GM23338 (cell line): ENCODE results near the gene TRIOBP. TPM values are rescaled to one million over a fixed set of nuclear protein-coding genes. Genes with fewer than 3 reads are reported as not detected.

ENCODE experiments used
- ATAC-seq: fragments of 200-7000 bp; cut with Tn5 transposase; 3 replicates; pipeline ENCODE4 v1.9.1; 2020
- DNase-seq: peaks from one replicate; pipeline ENCODE4 v3.0.0-alpha.2; 2015; ENCODE audit warnings: low spot score
- H2AFZ ChIP-seq: fragments of 200-600 bp; sonication (generic); 2 replicates; pipeline ENCODE4 v1.8.0; 2016; ENCODE audit warnings: antibody characterized with exemption, mild to moderate bottlenecking, moderate library complexity
- H3F3A ChIP-seq: fragments of 200-600 bp; sonication (generic); replicated peaks from 2 replicates; pipeline ENCODE4 v1.8.0; 2017; ENCODE audit warnings: antibody characterized with exemption, mixed run types, low read depth
- H3K27ac ChIP-seq: fragments of 200-600 bp; sonication (generic); 2 replicates; pipeline ENCODE4 v1.6.1; 2016; ENCODE audit warnings: low read depth
- H3K27me3 ChIP-seq: fragments of 200-600 bp; sonication (generic); 2 replicates; pipeline ENCODE4 v1.8.0; 2016; ENCODE audit warnings: mild to moderate bottlenecking, mixed run types, moderate library complexity; ENCODE audit not compliant: insufficient read depth
- H3K36me3 ChIP-seq: fragments of 200-600 bp; sonication (generic); 2 replicates; pipeline ENCODE4 v1.8.0; 2016; ENCODE audit warnings: mild to moderate bottlenecking; ENCODE audit not compliant: insufficient read depth
- H3K4me1 ChIP-seq: fragments of 200-600 bp; sonication (generic); 2 replicates; pipeline ENCODE4 v1.8.0; 2016; ENCODE audit warnings: mild to moderate bottlenecking, moderate library complexity; ENCODE audit not compliant: insufficient read depth
- H3K4me2 ChIP-seq: fragments of 200-600 bp; sonication (generic); 2 replicates; pipeline ENCODE4 v1.7.1; 2017; ENCODE audit warnings: mixed run types
- H3K4me3 ChIP-seq: fragments of 200-600 bp; sonication (generic); 2 replicates; pipeline ENCODE4 v1.6.1; 2016; ENCODE audit warnings: mixed run types
- H3K79me2 ChIP-seq: fragments of 200-600 bp; sonication (generic); replicated peaks from 2 replicates; pipeline ENCODE4 v1.8.0; 2017; ENCODE audit warnings: mild to moderate bottlenecking; ENCODE audit not compliant: insufficient read depth
- H3K9me2 ChIP-seq: fragments of 200-600 bp; sonication (generic); 2 replicates; pipeline ENCODE4 v1.8.0; 2017; ENCODE audit not compliant: insufficient read depth
- H4K20me1 ChIP-seq: fragments of 200-600 bp; sonication (generic); replicated peaks from 2 replicates; pipeline ENCODE4 v1.8.0; 2017; ENCODE audit warnings: mild to moderate bottlenecking; ENCODE audit not compliant: insufficient read depth
- H3K27ac Mint-ChIP-seq: 2 replicates; pipeline ENCODE4 v1.8.0; 2020; ENCODE audit warnings: inconsistent platforms, mild to moderate bottlenecking, moderate library complexity, mixed read lengths
- H3K27me3 Mint-ChIP-seq: 3 replicates; pipeline ENCODE4 v1.8.0; 2022; ENCODE audit warnings: low read depth, mild to moderate bottlenecking, moderate library complexity, mixed read lengths, inconsistent platforms; ENCODE audit not compliant: insufficient read depth, poor library complexity
- H3K36me3 Mint-ChIP-seq: 3 replicates; pipeline ENCODE4 v1.8.0; 2021; ENCODE audit warnings: low read depth, mild to moderate bottlenecking, inconsistent platforms, moderate library complexity, mixed read lengths
- H3K4me1 Mint-ChIP-seq: 3 replicates; pipeline ENCODE4 v1.8.0; 2020; ENCODE audit warnings: mild to moderate bottlenecking, inconsistent platforms, mixed read lengths
- H3K4me3 Mint-ChIP-seq: 3 replicates; pipeline ENCODE4 v1.8.0; 2021; ENCODE audit warnings: moderate library complexity, mild to moderate bottlenecking, inconsistent platforms, mixed read lengths
- H3K9me3 Mint-ChIP-seq: 3 replicates; pipeline ENCODE4 v1.8.0; 2020; ENCODE audit warnings: moderate library complexity, mild to moderate bottlenecking, inconsistent platforms, mixed read lengths
- CTCF ChIP-seq, 2 experiments: fragments of 200-600 bp in 1 of 2; sonication (generic) in 1 of 2; conservative IDR thresholded peaks; 2 replicates each; pipeline versions ENCODE4 v1.5.1 to v1.6.1; 2016 to 2017; ENCODE audit warnings: antibody characterized with exemption in 2 of 2, low read depth in 2 of 2, mild to moderate bottlenecking in 2 of 2, moderate library complexity in 1 of 2
- ETS1 ChIP-seq: IDR thresholded peaks from 2 replicates; pipeline ENCODE4 v1.6.1; 2016; ENCODE audit warnings: antibody characterized with exemption
- JUNB ChIP-seq: IDR thresholded peaks from one replicate; pipeline ENCODE4 v1.6.1; 2016; ENCODE audit warnings: antibody characterized with exemption; ENCODE audit not compliant: unreplicated experiment
- POLR2AphosphoS5 ChIP-seq: IDR thresholded peaks from 2 replicates; pipeline ENCODE4 v1.6.1; 2016; ENCODE audit warnings: antibody characterized with exemption, low read depth
- STAT1 ChIP-seq: IDR thresholded peaks from one replicate; pipeline ENCODE4 v1.6.1; 2016; ENCODE audit warnings: antibody characterized with exemption; ENCODE audit not compliant: unreplicated experiment
- ZNF114 ChIP-seq: fragments of 250-450 bp; sonication (Bioruptor Pico); IDR thresholded peaks from 2 replicates; pipeline ENCODE4 v1.5.0; 2020; ENCODE audit warnings: mild to moderate bottlenecking, moderate library complexity
- ZNF462 ChIP-seq: fragments of 250-450 bp; sonication (Bioruptor Pico); IDR thresholded peaks from 2 replicates; pipeline ENCODE4 v1.5.0; 2020; ENCODE audit warnings: mild to moderate bottlenecking, moderate library complexity
- polyA plus RNA-seq: library from polyadenylated mRNA; unstranded; fragments of >200 nt; fragmentation: Nextera tagmentation; extraction: Ambion mirVana; gene quantifications from 2 replicates; pipeline ENCODE4 v1.2.1, GENCODE V29; 2016
- total RNA-seq: library from RNA; depleted of rRNA; stranded (reverse); fragments of >200 nt; shearing (Covaris generic); gene quantifications from 2 replicates; pipeline ENCODE4 v1.2.3, GENCODE V29; 2014

Gene TRIOBP
- total and polyA plus RNA-seq, 2 experiments from 2014 or later = 21.4 to 48.4 TPM

DNA sequence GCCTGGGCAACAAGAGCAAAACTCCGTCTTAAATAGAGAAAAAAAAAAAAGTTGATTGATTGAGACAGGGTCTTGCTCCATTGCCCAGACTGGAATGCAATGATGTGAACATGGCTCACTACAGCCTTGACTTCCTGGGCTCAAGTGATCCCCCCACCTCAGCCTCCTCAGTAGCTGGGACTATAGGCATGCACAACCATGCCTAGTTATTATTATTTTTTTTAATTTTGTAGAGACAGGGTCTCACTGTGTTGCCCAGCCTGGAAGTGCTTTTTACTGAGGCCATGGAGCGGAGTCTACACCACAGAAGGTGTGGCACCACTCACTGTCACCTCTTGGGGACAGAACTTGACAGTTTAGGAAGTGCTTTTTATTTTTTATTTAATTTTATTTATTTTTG, 17.8 kb downstream of the TRIOBP start (continued):
- TF ChIP-seq ZNF462 (CRISPR knock-in tag) = no peak
- TF ChIP-seq POLR2AphosphoS5 = no peak

DNA sequence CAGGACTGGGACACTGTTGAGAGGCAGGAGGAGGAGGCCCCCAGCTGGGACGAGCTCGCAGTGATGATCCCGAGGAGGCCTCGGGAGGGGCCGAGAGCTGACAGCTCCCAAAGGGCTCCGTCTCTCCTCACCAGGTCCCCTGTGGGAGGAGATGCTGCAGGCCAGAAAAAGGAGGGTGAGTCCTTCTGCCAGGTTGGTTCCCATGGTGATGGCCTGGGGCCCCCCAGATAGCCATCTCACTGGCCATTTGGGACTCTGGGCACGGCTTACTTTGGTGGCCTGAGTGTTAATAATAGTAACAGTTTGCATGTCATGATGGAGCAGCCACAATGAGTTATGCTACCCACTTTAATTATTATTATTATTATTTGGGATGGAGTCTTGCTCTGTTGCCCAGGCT, 18.9 kb downstream of the TRIOBP start:
- Histone ChIP-seq H3K4me2 (no peak overlapping the region), H3K27me3 (no peaks in the 10 kb centered on the region), H3K36me3 (peaks cover 4% of the 10 kb centered on the region; the same call in 1 of the 2 replicates), H4K20me1 (no peaks in the 10 kb centered on the region; the same call in 1 of the 2 replicates), H3K79me2 (no peaks in the 10 kb centered on the region), H3K9me2 (no peaks in the 10 kb centered on the region), H2AFZ (no peak overlapping the region), H3K27ac (no peak overlapping the region), H3K4me3 (no peak overlapping the region), H3F3A (no peaks in the 10 kb centered on the region), H3K4me1 (no peaks in the 10 kb centered on the region)
- Mint-ChIP-seq H3K4me3 (no peak overlapping the region), H3K27ac (no peak overlapping the region), H3K36me3 (peaks cover 42% of the 10 kb centered on the region), H3K9me3 (no peaks in the 10 kb centered on the region), H3K4me1 (no peaks in the 10 kb centered on the region), H3K27me3 (peaks cover 14% of the 10 kb centered on the region)
- no peak for ATAC-seq
- DNase-seq = no peak
- TF ChIP-seq ZNF114 (CRISPR knock-in tag) (no peak), CTCF (conservative IDR thresholded peaks at IDR 0.05; ENCODE audit: low read depth in 2 of 2) (no peak), ETS1 (no peak), JUNB (no peak), STAT1 (no peak), ZNF462 (CRISPR knock-in tag) (no peak)
